ENCODE results near the gene IAH1.

Gene IAH1, protein sequence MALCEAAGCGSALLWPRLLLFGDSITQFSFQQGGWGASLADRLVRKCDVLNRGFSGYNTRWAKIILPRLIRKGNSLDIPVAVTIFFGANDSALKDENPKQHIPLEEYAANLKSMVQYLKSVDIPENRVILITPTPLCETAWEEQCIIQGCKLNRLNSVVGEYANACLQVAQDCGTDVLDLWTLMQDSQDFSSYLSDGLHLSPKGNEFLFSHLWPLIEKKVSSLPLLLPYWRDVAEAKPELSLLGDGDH

GRCh38 chr2:9474361-9475057 is at the start of gene IAH1:
Gene IAH1 (plus strand): TSS chr2:9474551. CDS start chr2:9474567, 16 bp downstream.
- DNase-seq, result peak; percentile 13 to 38

DNA sequence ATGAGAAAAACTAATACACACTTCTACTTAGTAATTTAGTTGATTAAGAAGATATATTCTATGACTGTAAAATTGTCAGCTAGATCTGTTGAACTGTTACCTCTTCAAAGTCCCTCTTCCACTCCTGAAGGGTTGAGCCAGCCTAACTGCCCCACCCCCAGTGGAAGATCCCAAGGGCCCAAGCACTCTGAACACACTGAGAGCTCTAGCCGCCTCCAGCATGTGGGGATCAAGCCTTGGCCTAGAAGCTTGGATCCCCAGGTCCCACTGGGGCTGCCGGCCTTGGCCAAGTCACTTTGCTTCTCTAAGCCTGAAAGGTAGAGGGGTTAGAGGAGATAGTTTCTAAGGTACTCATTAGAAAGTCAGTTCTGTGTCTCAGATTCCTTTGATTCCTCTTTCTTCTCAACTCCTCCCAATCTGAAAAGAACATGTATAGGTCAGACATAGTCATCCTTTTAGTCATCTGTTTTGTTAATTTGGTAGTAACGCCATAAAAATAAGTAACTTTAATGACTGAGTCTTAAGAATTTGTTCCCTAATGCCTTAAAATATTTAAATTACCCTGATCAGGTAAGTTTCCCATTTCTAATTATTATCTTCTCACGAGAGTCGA is 45.3 kb upstream of the IAH1 start:
- DNase-seq, result no peak

GRCh38 chr2:9430316-9431293 is 43.7 kb upstream of the IAH1 start:
- DNase-seq, result no peak

DNA sequence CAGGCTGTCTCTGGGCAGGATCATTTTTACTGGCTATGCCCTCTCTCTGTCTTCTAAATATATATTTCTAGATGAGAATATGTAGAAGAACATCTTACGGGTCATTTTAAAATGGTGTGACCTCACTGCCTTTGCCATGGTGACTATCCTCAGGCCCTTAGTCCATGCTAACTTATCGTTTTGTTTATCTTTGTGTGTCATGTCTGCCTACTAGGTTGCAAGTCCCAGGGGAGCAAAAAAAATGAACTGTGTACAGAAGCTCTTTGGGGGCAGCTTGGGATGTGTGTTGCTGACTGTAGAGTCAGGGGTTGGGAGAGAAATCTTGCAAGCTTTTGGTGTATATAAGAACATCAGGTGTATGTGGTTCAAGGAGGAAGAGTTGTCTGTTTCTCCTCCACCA is 39.9 kb upstream of the IAH1 start:
- DNase-seq, result no peak

GRCh38 chr2:9439536-9439935 is 34.8 kb upstream of the IAH1 start:
- DNase-seq, result no peak

- no peak for DNase-seq
Observed at GRCh38 chr2:9440058-9440727, 34.2 kb upstream of the IAH1 start.

DNA sequence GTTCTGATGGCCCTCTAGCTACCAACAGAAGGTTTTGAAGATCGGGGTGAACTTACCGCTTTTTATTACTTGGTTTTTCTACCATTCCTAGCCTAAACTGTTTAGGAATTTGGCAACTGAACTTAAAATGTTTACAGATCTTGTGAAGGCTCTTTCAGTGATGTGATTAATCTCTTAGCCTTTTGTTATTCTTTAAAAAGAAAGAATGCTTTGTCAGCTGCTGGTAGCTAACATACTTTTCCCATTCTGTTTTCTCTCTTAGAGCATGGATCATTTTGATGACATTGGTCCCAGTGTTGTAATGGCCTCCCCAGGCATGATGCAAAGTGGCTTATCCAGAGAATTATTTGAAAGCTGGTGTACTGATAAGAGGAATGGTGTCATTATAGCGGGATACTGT is 32.8 kb upstream of the IAH1 start:
- DNase-seq, result no peak

DNA sequence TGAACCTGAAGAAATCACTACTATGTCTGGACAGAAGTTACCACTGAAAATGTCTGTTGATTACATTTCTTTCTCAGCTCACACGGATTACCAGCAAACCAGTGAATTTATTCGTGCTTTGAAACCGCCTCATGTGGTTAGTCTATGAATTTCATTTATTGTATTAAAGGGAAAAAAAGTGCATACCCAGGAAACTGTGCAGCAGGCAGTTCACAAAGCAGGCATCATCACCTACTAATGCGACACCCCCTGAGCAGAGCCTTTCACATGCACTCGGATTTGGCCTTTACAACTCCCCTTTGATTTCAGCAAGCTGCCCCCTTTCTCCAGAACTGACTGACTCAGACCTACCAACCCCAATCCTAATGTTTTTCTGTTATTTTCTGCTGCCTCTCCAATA is 30.8 kb upstream of the IAH1 start:
- DNase-seq, result no peak

- DNase-seq, result no peak
Observed at GRCh38 chr2:9445089-9445488, 29.3 kb upstream of the IAH1 start.

DNA sequence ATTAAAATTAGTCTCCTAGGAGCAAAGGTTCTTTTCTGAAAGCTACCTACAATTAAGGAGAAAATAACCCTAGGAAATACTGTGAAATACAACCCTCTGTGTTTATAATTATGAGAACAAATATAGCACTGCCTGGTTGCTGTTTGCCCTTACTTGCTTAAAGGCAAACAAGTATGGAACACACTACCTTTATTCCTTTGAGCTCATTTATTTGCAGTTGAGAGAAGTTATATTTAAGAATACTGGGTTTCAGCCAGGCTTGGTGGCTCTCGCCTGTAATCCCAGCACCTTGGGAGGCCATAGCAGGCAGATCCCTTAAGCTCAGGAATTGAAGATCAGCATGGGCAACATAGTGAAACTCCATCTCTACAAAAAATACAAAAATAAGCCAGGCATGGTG is 23.1 kb upstream of the IAH1 start:
- DNase-seq, result no peak

DNA sequence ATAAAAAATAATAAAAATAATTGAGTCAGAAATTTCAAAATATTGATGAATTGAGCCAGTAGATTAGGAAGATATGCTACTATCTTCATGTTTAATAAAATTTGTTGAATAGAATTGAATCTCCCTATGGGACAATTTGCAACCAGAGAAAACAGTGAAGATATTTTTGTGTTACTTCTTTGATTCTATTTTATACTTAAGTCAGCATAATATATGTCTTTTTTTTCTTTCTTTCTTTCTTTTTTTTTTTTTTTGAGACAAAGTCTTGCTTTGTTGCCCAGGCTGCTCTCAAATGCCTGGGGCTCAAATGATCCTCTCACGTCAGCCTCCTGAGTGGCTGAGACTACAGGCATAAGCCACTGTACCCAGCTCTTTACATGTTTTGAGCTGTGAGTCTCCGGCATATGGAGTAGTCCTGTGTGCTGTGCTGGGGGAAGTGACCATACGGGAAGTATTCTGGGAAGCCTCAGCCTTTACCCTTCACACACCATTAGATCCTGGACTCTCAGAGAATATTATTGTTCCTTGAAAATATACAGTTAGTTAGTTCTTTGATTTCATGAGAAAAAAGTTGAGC is 13.8 kb upstream of the IAH1 start:
- no peak for DNase-seq

DNA sequence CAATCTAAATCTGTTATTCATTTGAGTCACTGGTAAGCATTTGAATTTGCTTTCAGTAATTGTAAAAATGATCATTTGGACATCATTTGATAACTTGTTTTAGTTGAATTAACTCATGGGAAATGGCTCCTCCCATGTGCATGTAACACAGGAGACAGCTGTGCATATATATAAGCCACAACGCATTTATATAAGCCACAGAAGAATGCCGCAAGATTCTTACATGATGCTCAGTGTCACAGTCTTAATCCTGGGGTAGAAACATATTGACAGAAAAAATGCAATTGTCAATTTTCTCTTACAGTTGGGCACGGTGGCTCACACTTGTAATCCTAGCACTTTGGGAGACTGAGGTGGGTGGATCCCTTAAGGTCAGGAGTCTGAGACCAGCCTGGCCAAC is 13.3 kb upstream of the IAH1 start:
- DNase-seq, result no peak

- DNase-seq, result no peak
Observed at GRCh38 chr2:9462313-9462712, 12.0 kb upstream of the IAH1 start.

- DNase-seq, result no peak
Observed at GRCh38 chr2:9462886-9463697, 11.3 kb upstream of the IAH1 start.

DNA sequence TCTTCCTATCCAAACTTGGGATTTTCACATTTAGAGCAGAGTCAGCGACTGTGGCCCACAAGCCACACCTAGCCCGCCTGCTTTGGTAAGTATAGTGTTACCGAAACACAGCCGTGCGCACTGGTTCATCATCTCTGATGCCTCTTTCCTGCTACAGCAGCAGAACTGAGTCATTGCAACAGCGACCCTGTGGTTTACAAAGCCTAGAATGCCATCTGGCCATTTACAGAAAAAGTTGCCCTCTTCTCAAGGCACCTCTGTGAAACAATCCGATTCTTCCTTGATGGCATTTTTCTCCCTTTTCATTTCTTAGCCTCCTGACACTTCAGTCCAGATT is 10.7 kb upstream of the IAH1 start:
- DNase-seq, result no peak

- no peak for DNase-seq
Observed at GRCh38 chr2:9465170-9465569, 9.2 kb upstream of the IAH1 start.

GRCh38 chr2:9466147-9466683 is 8.1 kb upstream of the IAH1 start:
- DNase-seq, result no peak

- DNase-seq, result no peak
Observed at GRCh38 chr2:9467687-9468086, 6.7 kb upstream of the IAH1 start.

DNA sequence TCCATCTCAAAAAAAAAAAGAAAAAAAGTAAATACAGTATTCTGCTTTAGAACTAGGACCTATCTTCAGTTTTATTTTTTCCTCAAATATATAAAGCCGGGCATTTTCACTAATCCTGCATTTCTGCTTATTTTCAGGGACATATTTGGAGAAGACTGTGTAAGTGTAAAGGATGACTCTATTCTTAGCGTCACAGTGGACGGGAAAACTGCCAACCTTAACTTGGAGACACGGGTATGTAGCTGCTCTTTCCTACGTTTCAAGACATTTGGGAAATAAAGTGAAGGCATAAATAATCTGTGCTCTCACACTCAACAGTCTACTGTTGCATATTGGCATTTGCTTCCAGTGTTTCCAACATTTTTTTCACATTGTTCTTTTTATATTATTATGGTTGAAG is 3.1 kb upstream of the IAH1 start:
- DNase-seq, result no peak

DNA sequence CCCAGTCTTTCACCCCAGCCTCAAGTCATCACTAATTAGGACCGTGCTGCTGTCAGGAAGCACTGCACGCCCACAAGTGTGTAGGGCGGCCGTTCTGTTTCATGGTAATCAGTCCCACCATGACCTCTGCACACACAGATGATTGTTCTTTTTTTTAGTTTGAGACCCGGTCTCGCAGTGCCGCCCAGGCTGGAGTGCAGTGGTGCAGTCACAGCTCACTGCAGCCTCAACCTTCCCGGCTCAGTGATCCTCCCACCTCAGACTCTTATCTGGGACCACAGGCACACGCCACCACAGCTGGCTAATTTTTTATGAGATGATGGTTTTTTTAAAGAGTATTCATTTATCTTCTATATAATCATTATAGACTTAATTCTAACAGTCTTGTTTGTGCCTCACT is 1.8 kb upstream of the IAH1 start:
- DNase-seq, result no peak

DNA sequence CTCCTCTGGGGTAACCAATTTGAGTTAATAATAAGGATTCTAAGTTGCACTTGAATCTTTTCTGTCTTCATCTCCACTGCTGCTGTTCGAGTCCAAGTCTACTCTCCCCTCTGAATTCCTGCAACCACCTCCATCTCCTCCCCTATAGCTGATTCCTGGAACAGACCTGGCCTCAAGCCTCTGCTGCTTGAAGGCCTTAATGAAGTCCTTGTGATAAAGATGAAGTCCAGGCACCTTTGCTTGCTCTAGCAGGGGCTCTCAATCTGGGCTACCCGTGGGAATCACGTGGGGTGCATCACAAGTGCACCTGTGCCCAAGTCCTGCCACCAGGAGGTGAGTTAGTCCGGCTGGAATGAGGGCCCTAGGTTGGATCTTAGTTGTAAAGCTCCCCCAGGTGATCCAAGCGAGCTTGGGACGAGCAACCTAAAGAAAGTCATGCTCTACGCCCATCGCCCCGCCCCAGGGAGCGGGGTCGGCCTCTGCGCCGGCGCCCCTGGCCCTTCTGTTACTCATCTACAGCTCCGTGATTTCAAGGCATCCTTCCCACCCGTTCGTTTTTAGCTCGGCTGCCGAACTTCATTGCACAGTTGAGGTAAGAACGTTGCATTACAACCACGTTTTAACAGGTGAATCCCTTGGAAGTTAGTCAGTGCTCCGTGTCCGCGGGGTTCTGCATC is 905 bp upstream of the IAH1 start:
- peak; percentile 41 to 56 for DNase-seq

Measured in NCI-H1930 (cell line).